Keratinocyte (primary cell): ENCODE data around the gene ARHGAP22. TPM values are rescaled to one million over a fixed set of nuclear protein-coding genes. Genes with fewer than 3 reads are reported as not detected.

Experiments used
- DNase-seq: peaks from one replicate; pipeline ENCODE4 v3.0.0-alpha.2; 2011; ENCODE audit warnings: low read depth, missing footprints, low spot score
- FAIRE-seq: peaks from 2 replicates; lab custom pipeline; 2011; peaks lifted over from hg19 to GRCh38; lab: Jason Lieb, UNC
- H2AFZ ChIP-seq: 2 replicates; pipeline ENCODE4 v1.6.0; 2012; ENCODE audit warnings: low read length, control low read depth, inconsistent platforms; ENCODE audit not compliant: control insufficient read depth
- H3K27ac ChIP-seq: 2 replicates; pipeline ENCODE4 v1.5.1; 2011; ENCODE audit warnings: low read length; ENCODE audit not compliant: control insufficient read depth, insufficient read depth
- H3K27me3 ChIP-seq: 3 replicates; pipeline ENCODE4 v1.6.0; 2011; ENCODE audit warnings: low read length; ENCODE audit not compliant: control insufficient read depth, insufficient read depth; ENCODE audit errors: extremely low read depth
- H3K36me3 ChIP-seq, 2 experiments: 2 replicates in 1 of 2; 3 replicates in 1 of 2; pipeline ENCODE4 v1.5.1; 2011; ENCODE audit warnings: low read length in 2 of 2, mild to moderate bottlenecking in 1 of 2; ENCODE audit not compliant: control insufficient read depth in 2 of 2, insufficient read depth in 2 of 2; ENCODE audit errors: extremely low read depth in 1 of 2
- H3K4me1 ChIP-seq: 3 replicates; pipeline ENCODE4 v1.5.1; 2011; ENCODE audit warnings: low read length; ENCODE audit not compliant: control insufficient read depth, insufficient read depth; ENCODE audit errors: extremely low read depth
- H3K4me2 ChIP-seq: 3 replicates; pipeline ENCODE4 v1.6.0; 2011; ENCODE audit warnings: low read depth, low read length; ENCODE audit not compliant: control insufficient read depth, insufficient read depth; ENCODE audit errors: extremely low read depth
- H3K4me3 ChIP-seq, 3 experiments: fragments of 200-600 bp in 1 of 3; sonication (generic) in 1 of 3; 2 replicates in 2 of 3; 3 replicates in 1 of 3; pipeline ENCODE4 v1.5.1; 2011 to 2016; ENCODE audit warnings: low read length in 3 of 3, mild to moderate bottlenecking in 3 of 3, control low read depth in 2 of 3, inconsistent platforms in 1 of 3, low read depth in 1 of 3, mixed read lengths in 1 of 3, mixed run types in 1 of 3, moderate library complexity in 1 of 3; ENCODE audit not compliant: control insufficient read depth in 2 of 3, insufficient read depth in 2 of 3; ENCODE audit errors: extremely low read depth in 1 of 3
- H3K79me2 ChIP-seq: 2 replicates; pipeline ENCODE4 v1.6.0; 2012; ENCODE audit warnings: low read length; ENCODE audit not compliant: control insufficient read depth, insufficient read depth
- H3K9ac ChIP-seq: 3 replicates; pipeline ENCODE4 v1.6.0; 2011; ENCODE audit warnings: low read length; ENCODE audit not compliant: control insufficient read depth, insufficient read depth; ENCODE audit errors: extremely low read depth
- H3K9me1 ChIP-seq: 3 replicates; pipeline ENCODE4 v1.6.0; 2011; ENCODE audit warnings: low read length; ENCODE audit not compliant: control insufficient read depth, insufficient read depth; ENCODE audit errors: extremely low read depth
- H3K9me3 ChIP-seq: 2 replicates; pipeline ENCODE4 v1.5.1; 2012; ENCODE audit warnings: low read depth, low read length; ENCODE audit not compliant: control insufficient read depth
- H4K20me1 ChIP-seq: 3 replicates; pipeline ENCODE4 v1.6.0; 2011; ENCODE audit warnings: low read length; ENCODE audit not compliant: control insufficient read depth, insufficient read depth; ENCODE audit errors: extremely low read depth
- CTCF ChIP-seq, 3 experiments: IDR thresholded peaks in 1 of 3; conservative IDR thresholded peaks in 1 of 3; optimal IDR thresholded peaks in 1 of 3; 2 replicates in 2 of 3; 3 replicates in 1 of 3; pipeline versions ENCODE3 to v1.5.1; 2011; ENCODE audit warnings: low read length in 3 of 3, mild to moderate bottlenecking in 3 of 3, moderate library complexity in 2 of 3, control low read depth in 1 of 3, inconsistent platforms in 1 of 3; ENCODE audit not compliant: insufficient read depth in 2 of 3; ENCODE audit errors: extremely low read depth in 1 of 3
- EZH2 ChIP-seq: IDR thresholded peaks from one replicate; pipeline ENCODE4 v1.6.1; 2012; ENCODE audit warnings: inconsistent platforms, mild to moderate bottlenecking, low read length, moderate library complexity
- dilution Hi-C: fragments of 300-500 bp; cut with MboI; formaldehyde crosslinking; loops from one replicate; pipeline ENCODE4 v1.7.0; 2020; ENCODE audit warnings: low sequenced_read_pairs; ENCODE audit not compliant: extremely low pct_ligation_motif_present
- polyA plus RNA-seq, 5 experiments: library from polyadenylated mRNA; depleted of rRNA in 3 of 5; stranded (reverse) in 3 of 5; stranded (forward) in 1 of 5; unstranded in 1 of 5; fragments of >200 nt; gene quantifications; 1 replicate in 1 of 5; 2 replicates in 3 of 5; 3 replicates in 1 of 5; pipeline versions ENCODE4 v1.2.1 to v1.2.3, GENCODE V29; 2011 to 2012; ENCODE audit warnings: missing spikeins in 2 of 5, low read depth in 1 of 5, low replicate concordance in 1 of 5

ARHGAP22 gene
- polyA plus RNA-seq, 1 donor (not counting 4 experiments of a cell fraction or from before 2014, with no cell fraction given): 4.9 TPM

DNA sequence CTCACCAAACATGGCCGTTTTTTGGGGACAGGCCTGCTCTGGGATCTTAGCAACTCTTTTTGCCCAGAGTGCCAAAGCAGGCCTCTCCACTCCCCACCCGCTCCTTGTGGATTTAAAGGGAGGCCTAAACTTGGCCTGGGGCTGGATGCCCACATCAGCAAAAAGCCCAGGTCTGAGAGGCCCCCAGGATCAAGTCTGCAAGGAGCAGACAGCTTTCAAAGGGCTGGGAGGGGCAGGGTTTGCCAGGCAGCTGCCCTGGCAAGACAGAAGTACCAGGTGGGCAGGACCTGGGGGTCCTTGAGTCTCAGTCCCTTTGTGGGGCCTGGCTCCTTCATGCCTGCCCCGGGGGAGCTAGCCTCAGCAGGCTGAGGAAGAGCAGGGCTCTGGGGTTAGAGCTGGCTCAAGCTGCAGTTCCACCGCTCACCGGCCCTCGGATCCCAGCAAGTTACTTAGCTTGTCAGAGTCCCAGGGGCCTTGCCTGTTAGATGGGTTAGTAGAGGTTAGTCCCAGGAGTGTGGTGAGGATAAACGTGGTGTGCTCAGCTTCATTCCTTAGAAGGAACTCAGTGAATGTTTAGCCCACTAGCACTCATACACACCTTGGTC, 56.2 kb downstream of the ARHGAP22 start:
- TF ChIP-seq EZH2: no peak
- TF ChIP-seq CTCF (optimal IDR thresholded peaks at IDR 0.05 in 1 of 3, IDR thresholded peaks at IDR 0.05 in 1 of 3, conservative IDR thresholded peaks at IDR 0.05 in 1 of 3; ENCODE audit: extremely low read depth in 1 of 3, insufficient read depth in 2 of 3, low read length in 3 of 3): no peak
- H3K27ac ChIP-seq: no peak overlapping the region
- H3K36me3 ChIP-seq: no peaks in the 10 kb centered on the region
- H3K79me2 ChIP-seq: no peaks in the 10 kb centered on the region
- H2AFZ ChIP-seq: no peak overlapping the region
- no peaks in the 10 kb centered on the region for H3K4me1 ChIP-seq
- FAIRE-seq: no peak
- no peaks in the 10 kb centered on the region for H3K9me1 ChIP-seq
- H4K20me1 ChIP-seq: no peaks in the 10 kb centered on the region
- DNase-seq: no peak
- H3K9ac ChIP-seq: no peak overlapping the region
- H3K4me3 ChIP-seq: no peak overlapping the region
- dilution Hi-C loops: no loop called here
- H3K27me3 ChIP-seq: no peaks in the 10 kb centered on the region
- H3K4me2 ChIP-seq: no peak overlapping the region
- H3K9me3 ChIP-seq: no peaks in the 10 kb centered on the region

DNA sequence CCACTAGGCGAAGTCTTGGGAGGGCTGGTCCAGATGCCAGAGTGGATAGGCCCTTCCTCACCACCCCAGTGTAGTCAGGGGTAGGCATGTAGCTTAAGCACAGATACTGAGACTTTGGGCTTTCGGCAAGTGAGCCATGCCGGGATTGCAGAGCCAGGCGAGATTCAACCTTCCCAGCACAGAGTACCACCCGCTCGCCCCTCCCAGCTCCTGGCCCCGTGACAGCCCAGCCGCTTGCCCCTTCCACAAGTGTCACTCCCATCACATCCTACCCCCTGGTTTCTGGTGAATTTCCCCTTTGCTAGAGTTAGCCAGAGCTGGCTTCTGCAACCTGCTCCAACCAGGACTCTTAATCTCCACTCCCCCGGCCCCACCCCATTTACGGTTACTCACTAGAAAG, 56.9 kb downstream of the ARHGAP22 start:
- Histone ChIP-seq H3K79me2 (no peaks in the 10 kb centered on the region), H3K36me3 (no peaks in the 10 kb centered on the region), H3K4me3 (no peak overlapping the region), H3K9me3 (no peaks in the 10 kb centered on the region), H2AFZ (no peak overlapping the region), H3K27me3 (no peaks in the 10 kb centered on the region), H3K4me1 (no peaks in the 10 kb centered on the region), H3K4me2 (no peak overlapping the region), H3K27ac (no peak overlapping the region), H4K20me1 (no peaks in the 10 kb centered on the region), H3K9me1 (no peaks in the 10 kb centered on the region), H3K9ac (no peak overlapping the region)
- FAIRE-seq (no peak), DNase-seq (no peak)
- dilution Hi-C loops: no loop called here
- TF ChIP-seq CTCF (optimal IDR thresholded peaks at IDR 0.05 in 1 of 3, IDR thresholded peaks at IDR 0.05 in 1 of 3, conservative IDR thresholded peaks at IDR 0.05 in 1 of 3; ENCODE audit: extremely low read depth in 1 of 3, insufficient read depth in 2 of 3, low read length in 3 of 3) (no peak), EZH2 (no peak)
